NB4 (cell line): ENCODE data around the gene MSI2.

Experiments
- MYC ChIP-seq: IDR thresholded peaks from 2 replicates; pipeline ENCODE4 v1.6.1; 2011; ENCODE audit warnings: low read depth, low read length
- TF ChIP-seq, protein P1 (sequence below): IDR thresholded peaks from one replicate; pipeline ENCODE4 v1.5.1; 2012; ENCODE audit warnings: low read depth, low read length
- TF ChIP-seq, protein P2 (sequence below): IDR thresholded peaks from 2 replicates; pipeline ENCODE4 v1.6.1; 2011; ENCODE audit warnings: low read depth, low read length

DNA sequence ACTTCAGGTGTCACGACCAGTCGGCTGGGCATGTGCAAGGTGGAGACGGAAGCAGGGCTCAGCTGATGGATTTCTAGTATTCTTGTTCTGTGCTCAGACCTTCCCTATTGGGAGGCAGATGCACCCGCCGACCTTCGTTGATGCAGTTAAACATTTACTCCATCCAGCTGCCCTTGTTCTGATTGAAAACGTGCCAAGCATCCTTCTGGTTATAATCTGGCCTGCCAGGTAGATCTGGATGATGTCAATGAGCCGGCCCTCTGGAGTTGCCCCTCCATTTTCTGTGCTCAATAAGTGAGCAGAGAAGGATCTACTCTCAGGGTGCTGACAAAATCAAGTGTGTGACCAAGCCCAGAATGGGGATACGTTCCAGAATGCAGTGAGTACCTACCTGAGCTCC lies 450.4 kb downstream of the MSI2 start:
- TF ChIP-seq, protein P1, sequence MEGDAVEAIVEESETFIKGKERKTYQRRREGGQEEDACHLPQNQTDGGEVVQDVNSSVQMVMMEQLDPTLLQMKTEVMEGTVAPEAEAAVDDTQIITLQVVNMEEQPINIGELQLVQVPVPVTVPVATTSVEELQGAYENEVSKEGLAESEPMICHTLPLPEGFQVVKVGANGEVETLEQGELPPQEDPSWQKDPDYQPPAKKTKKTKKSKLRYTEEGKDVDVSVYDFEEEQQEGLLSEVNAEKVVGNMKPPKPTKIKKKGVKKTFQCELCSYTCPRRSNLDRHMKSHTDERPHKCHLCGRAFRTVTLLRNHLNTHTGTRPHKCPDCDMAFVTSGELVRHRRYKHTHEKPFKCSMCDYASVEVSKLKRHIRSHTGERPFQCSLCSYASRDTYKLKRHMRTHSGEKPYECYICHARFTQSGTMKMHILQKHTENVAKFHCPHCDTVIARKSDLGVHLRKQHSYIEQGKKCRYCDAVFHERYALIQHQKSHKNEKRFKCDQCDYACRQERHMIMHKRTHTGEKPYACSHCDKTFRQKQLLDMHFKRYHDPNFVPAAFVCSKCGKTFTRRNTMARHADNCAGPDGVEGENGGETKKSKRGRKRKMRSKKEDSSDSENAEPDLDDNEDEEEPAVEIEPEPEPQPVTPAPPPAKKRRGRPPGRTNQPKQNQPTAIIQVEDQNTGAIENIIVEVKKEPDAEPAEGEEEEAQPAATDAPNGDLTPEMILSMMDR: no peak
- TF ChIP-seq MYC: no peak
- TF ChIP-seq, protein P2, sequence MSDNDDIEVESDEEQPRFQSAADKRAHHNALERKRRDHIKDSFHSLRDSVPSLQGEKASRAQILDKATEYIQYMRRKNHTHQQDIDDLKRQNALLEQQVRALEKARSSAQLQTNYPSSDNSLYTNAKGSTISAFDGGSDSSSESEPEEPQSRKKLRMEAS: no peak
